Epithelial cell of umbilical artery (primary cell): Measurements from ENCODE around the gene BFSP2. TPM values are rescaled to one million over a fixed set of nuclear protein-coding genes. Genes with fewer than 3 reads are reported as not detected.

Source experiments
- total RNA-seq: library from RNA; depleted of rRNA; stranded (reverse); fragments of >200 nt; gene quantifications from 2 replicates; pipeline ENCODE4 v1.2.3, GENCODE V29; 2014

The BFSP2 gene, protein sequence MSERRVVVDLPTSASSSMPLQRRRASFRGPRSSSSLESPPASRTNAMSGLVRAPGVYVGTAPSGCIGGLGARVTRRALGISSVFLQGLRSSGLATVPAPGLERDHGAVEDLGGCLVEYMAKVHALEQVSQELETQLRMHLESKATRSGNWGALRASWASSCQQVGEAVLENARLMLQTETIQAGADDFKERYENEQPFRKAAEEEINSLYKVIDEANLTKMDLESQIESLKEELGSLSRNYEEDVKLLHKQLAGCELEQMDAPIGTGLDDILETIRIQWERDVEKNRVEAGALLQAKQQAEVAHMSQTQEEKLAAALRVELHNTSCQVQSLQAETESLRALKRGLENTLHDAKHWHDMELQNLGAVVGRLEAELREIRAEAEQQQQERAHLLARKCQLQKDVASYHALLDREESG
- not detected in 2 replicates for total RNA-seq

DNA sequence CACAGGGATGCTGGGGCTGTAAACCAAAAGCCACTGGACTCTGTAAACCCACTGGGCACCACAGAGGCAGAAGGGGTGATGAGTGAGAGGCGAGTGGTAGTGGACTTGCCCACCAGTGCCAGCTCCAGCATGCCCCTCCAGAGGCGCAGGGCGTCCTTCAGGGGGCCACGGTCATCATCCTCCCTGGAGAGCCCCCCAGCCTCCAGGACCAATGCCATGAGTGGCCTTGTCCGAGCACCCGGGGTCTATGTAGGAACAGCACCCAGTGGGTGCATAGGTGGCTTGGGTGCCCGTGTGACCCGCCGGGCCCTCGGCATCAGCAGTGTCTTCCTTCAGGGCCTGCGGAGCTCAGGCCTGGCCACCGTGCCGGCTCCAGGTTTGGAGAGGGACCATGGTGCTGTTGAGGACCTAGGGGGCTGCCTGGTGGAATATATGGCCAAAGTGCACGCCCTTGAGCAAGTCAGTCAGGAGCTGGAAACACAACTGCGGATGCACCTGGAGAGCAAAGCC, at the start of gene BFSP2:
Gene BFSP2 (plus strand): TSS at position 51 of the 510 bp plus-strand sequence. CDS start 28 bp downstream, at position 79.

Other genes with a start within 250 kb of the BFSP2 start
- 195 and 288 TPM in 2 replicates for gene CDV3, start 173.6 kb downstream of the BFSP2 start, total RNA-seq